KOPT-K1 (cell line): ENCODE data around the gene TREM2.
A peak's percentile ranks its signal among the peaks of the same experiment; 100 is the strongest.
"Not testable (repeated sequence)": the region's sequence is repeated elsewhere in the genome, so short reads cannot be mapped to it uniquely, and the experiment has no call there.

Experiments
- H3K27ac ChIP-seq: fragments of 200-600 bp; sonication (generic); 2 replicates; pipeline ENCODE4 v1.5.1; 2016; ENCODE audit warnings: antibody characterized with exemption, mild to moderate bottlenecking, low read depth, low read length; ENCODE audit not compliant: poor library complexity, severe bottlenecking
- H3K36me3 ChIP-seq: fragments of 200-600 bp; sonication (generic); 2 replicates; pipeline ENCODE4 v1.5.1; 2017; ENCODE audit warnings: antibody characterized with exemption, mild to moderate bottlenecking, low read length, moderate library complexity; ENCODE audit not compliant: insufficient read depth
- H3K9me3 ChIP-seq: fragments of 200-600 bp; sonication (generic); 2 replicates; pipeline ENCODE4 v1.5.1; 2017; ENCODE audit warnings: antibody characterized with exemption, low read length, mild to moderate bottlenecking; ENCODE audit not compliant: insufficient read depth, poor library complexity, severe bottlenecking

TREM2 gene

GRCh38 chr6:41150671-41151070 is 12.2 kb downstream of the TREM2 start:
- Histone ChIP-seq H3K27ac (no peak overlapping the region), H3K9me3 (no peaks in the 10 kb centered on the region), H3K36me3 (no peaks in the 10 kb centered on the region)

- Histone ChIP-seq H3K36me3 (no peaks in the 10 kb centered on the region), H3K27ac (peak overlapping the region; percentile 12), H3K9me3 (no peaks in the 10 kb centered on the region)
Measured at GRCh38 chr6:41147917-41148316, 15.0 kb downstream of the TREM2 start.

GRCh38 chr6:41136911-41137310 is 26.0 kb downstream of the TREM2 start:
- Histone ChIP-seq H3K27ac (no peak overlapping the region), H3K36me3 (no peaks in the 10 kb centered on the region), H3K9me3 (no peaks in the 10 kb centered on the region)

GRCh38 chr6:41135062-41135832 is 27.7 kb downstream of the TREM2 start:
- Histone ChIP-seq H3K27ac (no peak overlapping the region), H3K9me3 (no peaks in the 10 kb centered on the region), H3K36me3 (no peaks in the 10 kb centered on the region)

GRCh38 chr6:41132254-41132653 is 30.7 kb downstream of the TREM2 start:
- Histone ChIP-seq H3K36me3 (no peaks in the 10 kb centered on the region), H3K27ac (no peak overlapping the region), H3K9me3 (no peaks in the 10 kb centered on the region)

- Histone ChIP-seq H3K9me3 (no peaks in the 10 kb centered on the region), H3K36me3 (no peaks in the 10 kb centered on the region), H3K27ac (no peak overlapping the region)
Measured at GRCh38 chr6:41125282-41125681, 37.6 kb downstream of the TREM2 start.

- H3K36me3 ChIP-seq = no peaks in the 10 kb centered on the region
- H3K9me3 ChIP-seq = no peaks in the 10 kb centered on the region
- H3K27ac ChIP-seq = no peak overlapping the region
Measured at GRCh38 chr6:41122918-41123317, 40.0 kb downstream of the TREM2 start.

- no peaks in the 10 kb centered on the region for H3K9me3 ChIP-seq
- no peak overlapping the region for H3K27ac ChIP-seq
Measured at GRCh38 chr6:41122373-41122772, 40.5 kb downstream of the TREM2 start.

GRCh38 chr6:41120058-41120457 is 42.9 kb downstream of the TREM2 start:
- Histone ChIP-seq H3K36me3 (no peaks in the 10 kb centered on the region), H3K9me3 (no peaks in the 10 kb centered on the region)

More at GRCh38 chr6:41122373-41122772, 40.5 kb downstream of the TREM2 start:
- no peaks in the 10 kb centered on the region for H3K36me3 ChIP-seq

GRCh38 chr6:41119508-41119907 is 43.4 kb downstream of the TREM2 start:
- Histone ChIP-seq H3K36me3 (no peaks in the 10 kb centered on the region), H3K27ac (no peak overlapping the region), H3K9me3 (no peaks in the 10 kb centered on the region)

More at GRCh38 chr6:41120058-41120457, 42.9 kb downstream of the TREM2 start:
- H3K27ac ChIP-seq = no peak overlapping the region

- not testable (repeated sequence) for H3K27ac ChIP-seq, H3K36me3 ChIP-seq, H3K9me3 ChIP-seq
Measured at GRCh38 chr6:41115027-41115426, 47.9 kb downstream of the TREM2 start.

GRCh38 chr6:41111017-41111416 is 51.9 kb downstream of the TREM2 start:
- Histone ChIP-seq H3K9me3 (no peaks in the 10 kb centered on the region), H3K36me3 (no peaks in the 10 kb centered on the region), H3K27ac (no peak overlapping the region)
